Measurements from ENCODE around the gene SPATA13. TPM values are rescaled to one million over a fixed set of nuclear protein-coding genes. Genes with fewer than 3 reads are reported as not detected.
A peak's percentile ranks its signal among the peaks of the same experiment; 100 is the strongest.

The SPATA13 gene
- total RNA-seq, 3 donors from 2014 or later (not counting 1 experiment from before 2014, with no cell fraction given), result 108 to 141 (median 141) TPM

GRCh38 chr13:24217601-24218281 lies 57.2 kb downstream of the SPATA13 start:
- Mint-ChIP-seq H3K4me3 (peak overlapping the region; percentile 65), H3K9me3 (no peaks in the 10 kb centered on the region), H3K36me3 (no peaks in the 10 kb centered on the region), H3K27ac (peak overlapping the region; percentile 30 to 83), H3K4me1 (peaks cover 20 to 35% of the 10 kb centered on the region in 2 donors), H3K27me3 (ENCODE audit: low read depth in 2 of 2) (peaks cover 4 to 5% of the 10 kb centered on the region in 2 donors)
- Histone ChIP-seq H3K36me3 (ENCODE audit: control insufficient read depth, insufficient read depth, low read length) (no peaks in the 10 kb centered on the region), H3K4me3 (ENCODE audit: low read length) (no peak overlapping the region), H3K9me3 (ENCODE audit: control insufficient read depth, insufficient read depth, low read length) (no peaks in the 10 kb centered on the region), H3K4me1 (ENCODE audit: control insufficient read depth, insufficient read depth, low read length) (peaks cover 18% of the 10 kb centered on the region), H3K27ac (ENCODE audit: low read length) (peak overlapping the region; percentile 6), H3K27me3 (ENCODE audit: control insufficient read depth, insufficient read depth, low read length) (no peaks in the 10 kb centered on the region)
- TF ChIP-seq, protein P1, sequence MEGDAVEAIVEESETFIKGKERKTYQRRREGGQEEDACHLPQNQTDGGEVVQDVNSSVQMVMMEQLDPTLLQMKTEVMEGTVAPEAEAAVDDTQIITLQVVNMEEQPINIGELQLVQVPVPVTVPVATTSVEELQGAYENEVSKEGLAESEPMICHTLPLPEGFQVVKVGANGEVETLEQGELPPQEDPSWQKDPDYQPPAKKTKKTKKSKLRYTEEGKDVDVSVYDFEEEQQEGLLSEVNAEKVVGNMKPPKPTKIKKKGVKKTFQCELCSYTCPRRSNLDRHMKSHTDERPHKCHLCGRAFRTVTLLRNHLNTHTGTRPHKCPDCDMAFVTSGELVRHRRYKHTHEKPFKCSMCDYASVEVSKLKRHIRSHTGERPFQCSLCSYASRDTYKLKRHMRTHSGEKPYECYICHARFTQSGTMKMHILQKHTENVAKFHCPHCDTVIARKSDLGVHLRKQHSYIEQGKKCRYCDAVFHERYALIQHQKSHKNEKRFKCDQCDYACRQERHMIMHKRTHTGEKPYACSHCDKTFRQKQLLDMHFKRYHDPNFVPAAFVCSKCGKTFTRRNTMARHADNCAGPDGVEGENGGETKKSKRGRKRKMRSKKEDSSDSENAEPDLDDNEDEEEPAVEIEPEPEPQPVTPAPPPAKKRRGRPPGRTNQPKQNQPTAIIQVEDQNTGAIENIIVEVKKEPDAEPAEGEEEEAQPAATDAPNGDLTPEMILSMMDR (IDR thresholded peaks at IDR 0.05), result no peak
- ATAC-seq (peak; percentile 61 to 77 (median 74)), DNase-seq (peak in 1 of 2 donors; percentile 23)
- 43% methylated on average over 6 of the region's 6 CpGs for WGBS (ENCODE audit: insufficient coverage)
- intact Hi-C loops (cut with micrococcal nuclease), result no loop called here

- Mint-ChIP-seq H3K4me3 (no peak overlapping the region), H3K27ac (peak overlapping the region in 1 of 2 donors; percentile 83), H3K27me3 (ENCODE audit: low read depth in 2 of 2) (no peaks in the 10 kb centered on the region), H3K4me1 (peaks cover 17 to 31% of the 10 kb centered on the region in 2 donors), H3K36me3 (no peaks in the 10 kb centered on the region), H3K9me3 (no peaks in the 10 kb centered on the region)
- Histone ChIP-seq H3K4me3 (ENCODE audit: low read length) (no peak overlapping the region), H3K4me1 (ENCODE audit: control insufficient read depth, insufficient read depth, low read length) (peaks cover 13% of the 10 kb centered on the region), H3K27ac (ENCODE audit: low read length) (no peak overlapping the region), H3K27me3 (ENCODE audit: control insufficient read depth, insufficient read depth, low read length) (no peaks in the 10 kb centered on the region), H3K9me3 (ENCODE audit: control insufficient read depth, insufficient read depth, low read length) (no peaks in the 10 kb centered on the region), H3K36me3 (ENCODE audit: control insufficient read depth, insufficient read depth, low read length) (no peaks in the 10 kb centered on the region)
- DNase-seq, result no peak
- 96% methylated on average over 3 of the region's 3 CpGs for WGBS (ENCODE audit: insufficient coverage)
- intact Hi-C loops (cut with micrococcal nuclease), result no loop called here
- TF ChIP-seq, protein P1 (IDR thresholded peaks at IDR 0.05), result no peak
- ATAC-seq, result no peak
These were observed 57.8 kb downstream of the SPATA13 start for GRCh38 chr13:24218338-24218737.

DNA sequence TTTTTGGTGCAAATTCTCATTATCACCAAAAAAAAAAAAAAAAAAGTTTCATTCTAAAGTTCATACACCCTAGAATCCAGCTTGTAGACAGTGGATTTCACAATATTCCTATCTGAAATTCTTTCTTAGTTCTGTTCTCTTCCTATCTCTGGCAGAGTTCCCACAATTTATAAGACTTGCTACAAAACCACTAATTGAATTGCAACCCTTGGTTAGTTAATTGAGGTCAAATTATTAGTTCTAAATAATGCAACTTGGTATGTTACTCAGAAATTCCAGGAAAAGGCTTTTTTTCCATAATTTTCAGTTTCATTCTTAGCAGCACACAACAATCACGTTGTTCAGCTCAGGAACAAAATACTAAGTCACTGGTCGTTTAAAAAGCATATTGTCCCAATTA lies 58.5 kb downstream of the SPATA13 start:
- H3K4me3 ChIP-seq (ENCODE audit: low read length), result no peak overlapping the region
- H3K36me3 Mint-ChIP-seq, result no peaks in the 10 kb centered on the region
- no peak overlapping the region for H3K27ac Mint-ChIP-seq
- WGBS (ENCODE audit: insufficient coverage), result 87% methylated on average over 2 of the region's 2 CpGs
- no peaks in the 10 kb centered on the region for H3K27me3 ChIP-seq (ENCODE audit: control insufficient read depth, insufficient read depth, low read length)
- H3K4me3 Mint-ChIP-seq, result no peak overlapping the region
- no peaks in the 10 kb centered on the region for H3K36me3 ChIP-seq (ENCODE audit: control insufficient read depth, insufficient read depth, low read length)
- no peaks in the 10 kb centered on the region for H3K27me3 Mint-ChIP-seq (ENCODE audit: low read depth in 2 of 2)
- no peaks in the 10 kb centered on the region for H3K9me3 Mint-ChIP-seq
- peaks cover 17 to 36% of the 10 kb centered on the region in 2 donors for H3K4me1 Mint-ChIP-seq
- intact Hi-C loops (cut with micrococcal nuclease), result no loop called here
- TF ChIP-seq, protein P1 (IDR thresholded peaks at IDR 0.05), result no peak
- DNase-seq (no peak), ATAC-seq (no peak)
- no peak overlapping the region for H3K27ac ChIP-seq (ENCODE audit: low read length)
- no peaks in the 10 kb centered on the region for H3K9me3 ChIP-seq (ENCODE audit: control insufficient read depth, insufficient read depth, low read length)
- peaks cover 20% of the 10 kb centered on the region for H3K4me1 ChIP-seq (ENCODE audit: control insufficient read depth, insufficient read depth, low read length)

Data from natural killer cell (primary cell).